DOHH2 (cell line): ENCODE data around the gene PRDM15.

Source experiments
- H3F3A ChIP-seq: fragments of 200-600 bp; sonication (generic), shearing (Covaris generic); 2 replicates; pipeline ENCODE4 v1.6.0; 2016; ENCODE audit warnings: antibody characterized with exemption, mild to moderate bottlenecking; ENCODE audit not compliant: control insufficient read depth, insufficient read depth
- H3K27ac ChIP-seq: fragments of 200-600 bp; sonication (generic); 2 replicates; pipeline ENCODE4 v1.5.1; 2014; ENCODE audit warnings: low read depth, mild to moderate bottlenecking, low read length, moderate library complexity
- H3K27me3 ChIP-seq: fragments of 200-600 bp; sonication (generic); 2 replicates; pipeline ENCODE4 v1.6.1; 2014; ENCODE audit warnings: mild to moderate bottlenecking, low read length, mixed read lengths; ENCODE audit not compliant: control insufficient read depth
- H3K36me3 ChIP-seq: fragments of 200-600 bp; sonication (generic); 2 replicates; pipeline ENCODE4 v1.6.1; 2014; ENCODE audit warnings: mild to moderate bottlenecking, low read length, moderate library complexity, mixed read lengths; ENCODE audit not compliant: control insufficient read depth
- H3K4me1 ChIP-seq: fragments of 200-600 bp; sonication (generic); 2 replicates; pipeline ENCODE4 v1.6.1; 2014; ENCODE audit warnings: mild to moderate bottlenecking, low read length, mixed read lengths; ENCODE audit not compliant: control insufficient read depth
- H3K4me2 ChIP-seq: fragments of 200-600 bp; sonication (generic); 2 replicates; pipeline ENCODE4 v1.6.0; 2014; ENCODE audit warnings: mild to moderate bottlenecking, low read length, moderate library complexity
- H3K4me3 ChIP-seq: fragments of 200-600 bp; sonication (generic); 2 replicates; pipeline ENCODE4 v1.5.1; 2014; ENCODE audit warnings: mild to moderate bottlenecking, low read length, mixed read lengths
- H3K79me2 ChIP-seq: fragments of 200-600 bp; sonication (generic); 2 replicates; pipeline ENCODE4 v1.6.1; 2014; ENCODE audit warnings: mild to moderate bottlenecking, low read length, mixed read lengths; ENCODE audit not compliant: control insufficient read depth
- H3K9me2 ChIP-seq: fragments of 200-600 bp; sonication (generic); replicated peaks from 2 replicates; pipeline ENCODE4 v1.6.1; 2014; ENCODE audit warnings: mild to moderate bottlenecking, low read length, mixed read lengths; ENCODE audit not compliant: control insufficient read depth
- H3K9me3 ChIP-seq: fragments of 200-600 bp; sonication (generic); 2 replicates; pipeline ENCODE4 v1.6.1; 2014; ENCODE audit warnings: antibody characterized with exemption, low read length, mixed read lengths; ENCODE audit not compliant: control insufficient read depth, insufficient read depth
- H4K20me1 ChIP-seq: fragments of 200-600 bp; sonication (generic); 2 replicates; pipeline ENCODE4 v1.6.0; 2014; ENCODE audit warnings: low read depth, mild to moderate bottlenecking, antibody characterized with exemption, low read length, moderate library complexity; ENCODE audit not compliant: control insufficient read depth, insufficient read depth
- CTCF ChIP-seq: fragments of 200-600 bp; sonication (generic); IDR thresholded peaks from one replicate; pipeline ENCODE4 v1.5.1; 2014; ENCODE audit warnings: antibody characterized with exemption, mild to moderate bottlenecking, low read depth, low read length; ENCODE audit not compliant: poor library complexity, severe bottlenecking
- EZH2phosphoT487 ChIP-seq: fragments of 200-600 bp; sonication (generic); IDR thresholded peaks from 2 replicates; pipeline ENCODE4 v1.6.1; 2017; ENCODE audit warnings: borderline replicate concordance, mild to moderate bottlenecking, antibody characterized with exemption, low read length, moderate library complexity, mixed read lengths

The PRDM15 gene

GRCh38 chr21:41918561-41919358 is 39.6 kb upstream of the PRDM15 start:
- Histone ChIP-seq H3F3A (peaks cover 12% of the 10 kb centered on the region), H3K9me2 (no peaks in the 10 kb centered on the region), H3K9me3 (no peaks in the 10 kb centered on the region), H3K27me3 (no peaks in the 10 kb centered on the region), H4K20me1 (no peaks in the 10 kb centered on the region), H3K4me1 (peaks cover 34% of the 10 kb centered on the region), H3K36me3 (peaks cover 23% of the 10 kb centered on the region), H3K79me2 (peaks cover 10% of the 10 kb centered on the region), H3K4me2 (no peak overlapping the region), H3K4me3 (no peak overlapping the region), H3K27ac (no peak overlapping the region)
- no peak for TF ChIP-seq CTCF
- TF ChIP-seq EZH2phosphoT487 = no peak

GRCh38 chr21:41917531-41917930 is 38.4 kb upstream of the PRDM15 start:
- Histone ChIP-seq H3K4me3 (no peak overlapping the region), H3F3A (peaks cover 8% of the 10 kb centered on the region), H3K27ac (no peak overlapping the region), H3K27me3 (no peaks in the 10 kb centered on the region), H4K20me1 (no peaks in the 10 kb centered on the region), H3K36me3 (peaks cover 30% of the 10 kb centered on the region), H3K9me3 (no peaks in the 10 kb centered on the region), H3K4me1 (peaks cover 22% of the 10 kb centered on the region), H3K79me2 (no peaks in the 10 kb centered on the region), H3K9me2 (no peaks in the 10 kb centered on the region), H3K4me2 (no peak overlapping the region)
- TF ChIP-seq CTCF (no peak), EZH2phosphoT487 (no peak)

GRCh38 chr21:41916888-41917433 is 37.8 kb upstream of the PRDM15 start:
- Histone ChIP-seq H3F3A (peaks cover 8% of the 10 kb centered on the region), H3K36me3 (peaks cover 32% of the 10 kb centered on the region), H3K27ac (no peak overlapping the region), H3K4me1 (peaks cover 16% of the 10 kb centered on the region), H3K4me3 (no peak overlapping the region), H3K9me2 (no peaks in the 10 kb centered on the region), H3K9me3 (no peaks in the 10 kb centered on the region), H3K27me3 (no peaks in the 10 kb centered on the region), H4K20me1 (no peaks in the 10 kb centered on the region), H3K79me2 (no peaks in the 10 kb centered on the region), H3K4me2 (no peak overlapping the region)
- TF ChIP-seq CTCF = peak; percentile 52
- no peak for TF ChIP-seq EZH2phosphoT487
